Fibroblast of lung (primary cell): Measurements from ENCODE around the gene SHROOM3. TPM values are rescaled to one million over a fixed set of nuclear protein-coding genes. Genes with fewer than 3 reads are reported as not detected.

Experiments used
- DNase-seq, 2 donors: peaks; one replicate each; pipeline versions ENCODE4 v3.0.0 to v3.0.0-alpha.2; 2010; ENCODE audit warnings: low read depth in 2 of 2
- H2AFZ ChIP-seq: 2 replicates; pipeline ENCODE4 v1.5.1; 2012; ENCODE audit warnings: low read length, control low read depth, inconsistent platforms
- H3K27ac ChIP-seq: 2 replicates; pipeline ENCODE4 v1.5.1; 2011; ENCODE audit warnings: low read length, control low read depth; ENCODE audit not compliant: insufficient read depth
- H3K27me3 ChIP-seq: 2 replicates; pipeline ENCODE4 v1.5.1; 2011; ENCODE audit warnings: mild to moderate bottlenecking, low read length; ENCODE audit not compliant: control insufficient read depth, insufficient read depth
- H3K36me3 ChIP-seq: 2 replicates; pipeline ENCODE4 v1.5.1; 2011; ENCODE audit warnings: low read length; ENCODE audit not compliant: control insufficient read depth, insufficient read depth
- H3K4me1 ChIP-seq: 2 replicates; pipeline ENCODE4 v1.5.1; 2011; ENCODE audit warnings: low read length; ENCODE audit not compliant: control insufficient read depth, insufficient read depth; ENCODE audit errors: extremely low read depth
- H3K4me2 ChIP-seq: 2 replicates; pipeline ENCODE4 v1.5.1; 2011; ENCODE audit warnings: low read length, control low read depth; ENCODE audit not compliant: insufficient read depth; ENCODE audit errors: extremely low read depth
- H3K4me3 ChIP-seq, 4 experiments: fragments of 200-600 bp in 1 of 4; sonication (generic) in 1 of 4; replicated peaks in 1 of 4; 2 replicates each; pipeline ENCODE4 v1.5.1; 2011 to 2016; ENCODE audit warnings: low read length in 4 of 4, low read depth in 3 of 4, mild to moderate bottlenecking in 3 of 4, control low read depth in 2 of 4, inconsistent platforms in 1 of 4, mixed read lengths in 1 of 4; ENCODE audit not compliant: insufficient read depth in 1 of 4; ENCODE audit errors: control extremely low read depth in 1 of 4
- H3K79me2 ChIP-seq: 2 replicates; pipeline ENCODE4 v1.5.1; 2012; ENCODE audit warnings: mild to moderate bottlenecking, low read length, inconsistent platforms; ENCODE audit not compliant: control insufficient read depth, insufficient read depth
- H3K9ac ChIP-seq: 2 replicates; pipeline ENCODE4 v1.5.1; 2011; ENCODE audit warnings: mild to moderate bottlenecking, low read length, control low read depth; ENCODE audit not compliant: insufficient read depth
- H3K9me3 ChIP-seq: 2 replicates; pipeline ENCODE4 v1.5.1; 2012; ENCODE audit warnings: low read depth, low read length; ENCODE audit not compliant: control insufficient read depth, insufficient read depth
- H4K20me1 ChIP-seq: 2 replicates; pipeline ENCODE4 v1.5.1; 2011; ENCODE audit warnings: low read length; ENCODE audit not compliant: control insufficient read depth, insufficient read depth; ENCODE audit errors: extremely low read depth
- CTCF ChIP-seq, 2 donors: IDR thresholded peaks in 1 of 2; conservative IDR thresholded peaks in 1 of 2; 1 replicate in 1 of 2; 2 replicates in 1 of 2; pipeline ENCODE4 v1.5.1; 2011 to 2012; ENCODE audit warnings: low read length in 2 of 2, control low read depth in 1 of 2, inconsistent platforms in 1 of 2, low read depth in 1 of 2, mild to moderate bottlenecking in 1 of 2
- EZH2 ChIP-seq: IDR thresholded peaks from 2 replicates; pipeline ENCODE4 v1.5.1; 2012; ENCODE audit warnings: low read length, control low read depth, mild to moderate bottlenecking; ENCODE audit errors: missing control alignments
- polyA plus RNA-seq, 2 donors: library from polyadenylated mRNA; depleted of rRNA in 1 of 2; stranded (reverse) in 1 of 2; unstranded in 1 of 2; fragments of >200 nt; gene quantifications; 2 replicates each; pipeline ENCODE4 v1.2.1, GENCODE V29; 2011 to 2012; ENCODE audit warnings: missing spikeins in 1 of 2
- total RNA-seq: library from RNA; depleted of rRNA; stranded (reverse); fragments of >200 nt; gene quantifications from 2 replicates; pipeline ENCODE4 v1.2.1, GENCODE V29; 2014

SHROOM3 gene
- total and polyA plus RNA-seq, 2 donors (not counting 1 experiment from before 2014, with no cell fraction given), result 9.9 to 23.9 TPM

- Histone ChIP-seq H3K9me3 (no peaks in the 10 kb centered on the region), H3K9ac (no peak overlapping the region), H3K27ac (no peak overlapping the region), H3K36me3 (no peaks in the 10 kb centered on the region), H3K27me3 (no peaks in the 10 kb centered on the region), H3K4me2 (no peak overlapping the region), H3K4me3 (no peak overlapping the region), H3K79me2 (no peaks in the 10 kb centered on the region), H3K4me1 (no peaks in the 10 kb centered on the region), H2AFZ (no peak overlapping the region), H4K20me1 (no peaks in the 10 kb centered on the region)
- no peak for DNase-seq
- no peak for TF ChIP-seq EZH2
- TF ChIP-seq CTCF (conservative IDR thresholded peaks at IDR 0.05 in 1 of 2, IDR thresholded peaks at IDR 0.05 in 1 of 2; ENCODE audit: low read depth in 1 of 2, low read length in 2 of 2), result no peak
Observed at GRCh38 chr4:76484654-76485053, 49.6 kb downstream of the SHROOM3 start.

- Histone ChIP-seq H3K79me2 (no peaks in the 10 kb centered on the region), H2AFZ (no peak overlapping the region), H3K27me3 (no peaks in the 10 kb centered on the region), H3K4me3 (no peak overlapping the region), H3K9me3 (no peaks in the 10 kb centered on the region), H3K4me1 (no peaks in the 10 kb centered on the region), H4K20me1 (no peaks in the 10 kb centered on the region), H3K9ac (no peak overlapping the region), H3K4me2 (no peak overlapping the region), H3K27ac (no peak overlapping the region), H3K36me3 (no peaks in the 10 kb centered on the region)
- peak in 1 of 2 donors; percentile 56 for DNase-seq
- no peak for TF ChIP-seq EZH2
- TF ChIP-seq CTCF (conservative IDR thresholded peaks at IDR 0.05 in 1 of 2, IDR thresholded peaks at IDR 0.05 in 1 of 2; ENCODE audit: low read depth in 1 of 2, low read length in 2 of 2), result no peak
Observed at GRCh38 chr4:76485450-76485849, 50.4 kb downstream of the SHROOM3 start.

- Histone ChIP-seq H2AFZ (no peak overlapping the region), H3K4me2 (no peak overlapping the region), H3K4me3 (no peak overlapping the region), H4K20me1 (no peaks in the 10 kb centered on the region), H3K79me2 (no peaks in the 10 kb centered on the region), H3K4me1 (no peaks in the 10 kb centered on the region), H3K9ac (no peak overlapping the region), H3K36me3 (no peaks in the 10 kb centered on the region), H3K27me3 (no peaks in the 10 kb centered on the region), H3K27ac (no peak overlapping the region), H3K9me3 (no peaks in the 10 kb centered on the region)
- DNase-seq, result no peak
- TF ChIP-seq EZH2, result no peak
- TF ChIP-seq CTCF (conservative IDR thresholded peaks at IDR 0.05 in 1 of 2, IDR thresholded peaks at IDR 0.05 in 1 of 2; ENCODE audit: low read depth in 1 of 2, low read length in 2 of 2), result no peak
Observed at GRCh38 chr4:76486588-76487276, 51.7 kb downstream of the SHROOM3 start.
